T-helper 1 cell (primary cell): Measurements from ENCODE around the gene AK1.
"Not testable (repeated sequence)": the region's sequence is repeated elsewhere in the genome, so short reads cannot be mapped to it uniquely, and the experiment has no call there.

Experiments used
- DNase-seq, 5 donors: peaks; one replicate each; pipeline ENCODE4 v3.0.0-alpha.2; 2012 to 2020

The AK1 gene

DNA sequence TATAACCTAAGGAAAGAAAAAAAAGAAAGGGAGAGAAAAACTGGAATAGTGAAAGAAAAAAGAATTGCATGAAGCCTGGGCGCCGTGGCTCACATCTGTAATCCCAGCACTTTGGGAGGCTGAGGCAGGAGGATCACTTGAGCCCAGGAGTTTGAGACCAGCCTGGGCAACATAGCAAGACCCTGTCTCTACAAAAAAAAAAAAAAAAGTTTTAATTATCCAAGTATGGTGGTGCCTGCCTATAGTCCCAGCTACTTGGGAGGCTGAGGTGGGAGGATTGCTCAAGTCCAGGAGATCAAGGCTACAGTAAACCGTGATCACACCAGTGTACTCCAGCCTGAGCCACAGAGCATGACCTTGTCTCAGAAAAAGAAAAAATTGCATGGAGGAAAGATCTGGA, 4.2 kb upstream of the AK1 start:
- not testable (repeated sequence) for DNase-seq

DNA sequence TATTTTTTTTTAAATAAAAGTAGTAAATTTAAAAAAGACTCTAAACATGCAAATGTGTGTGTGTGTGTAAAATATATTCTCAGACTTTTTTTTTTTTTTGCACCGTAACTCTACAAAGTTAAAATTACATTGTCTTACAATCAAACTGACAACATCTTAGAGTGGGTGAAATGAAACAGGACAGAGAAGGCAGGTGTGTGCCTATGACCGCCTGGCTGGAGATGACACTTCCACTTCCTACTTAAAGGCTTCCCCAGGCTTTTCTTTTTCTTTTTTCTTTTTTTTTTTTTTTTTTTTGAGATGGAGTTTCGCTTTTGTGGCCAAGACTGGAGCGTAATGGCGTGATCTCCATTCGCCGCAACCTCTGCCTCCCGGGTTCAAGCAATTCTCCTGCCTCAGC, 2.7 kb upstream of the AK1 start:
- no peak for DNase-seq

DNA sequence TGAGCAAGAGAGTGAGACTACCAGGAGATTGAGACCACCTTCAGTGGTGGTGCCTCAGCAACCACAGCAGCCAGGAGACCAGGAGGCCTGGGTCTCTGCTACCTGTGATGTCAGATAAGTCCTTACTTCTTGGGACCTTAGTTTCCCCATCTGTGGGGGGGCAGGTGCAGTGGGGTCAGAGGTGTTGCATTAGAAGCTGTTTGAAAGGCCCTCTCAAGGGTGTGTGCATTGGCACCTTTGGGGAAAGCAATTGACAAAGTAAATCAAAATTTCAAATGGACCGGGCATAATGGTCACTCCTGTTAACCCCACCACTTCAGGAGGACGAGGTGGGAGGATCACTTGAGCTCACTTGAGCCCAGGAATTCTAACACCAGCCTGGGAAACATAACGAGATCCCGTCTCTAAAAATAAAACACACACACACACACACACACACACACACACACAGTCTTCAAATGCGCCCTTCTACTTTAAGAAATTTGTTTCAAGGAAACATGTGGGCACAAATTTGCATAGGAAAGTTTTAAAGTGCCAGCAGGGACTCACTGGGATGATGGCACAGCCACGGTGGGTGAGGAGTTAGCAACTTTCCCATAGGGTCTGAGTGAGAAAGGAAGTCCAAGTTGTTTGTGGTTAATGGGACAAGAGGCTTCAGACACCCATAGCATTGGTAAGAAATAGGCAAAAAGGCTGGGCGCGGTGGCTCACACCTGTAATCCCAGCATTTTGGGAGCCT, 1.3 kb upstream of the AK1 start:
- DNase-seq: no peak

DNA sequence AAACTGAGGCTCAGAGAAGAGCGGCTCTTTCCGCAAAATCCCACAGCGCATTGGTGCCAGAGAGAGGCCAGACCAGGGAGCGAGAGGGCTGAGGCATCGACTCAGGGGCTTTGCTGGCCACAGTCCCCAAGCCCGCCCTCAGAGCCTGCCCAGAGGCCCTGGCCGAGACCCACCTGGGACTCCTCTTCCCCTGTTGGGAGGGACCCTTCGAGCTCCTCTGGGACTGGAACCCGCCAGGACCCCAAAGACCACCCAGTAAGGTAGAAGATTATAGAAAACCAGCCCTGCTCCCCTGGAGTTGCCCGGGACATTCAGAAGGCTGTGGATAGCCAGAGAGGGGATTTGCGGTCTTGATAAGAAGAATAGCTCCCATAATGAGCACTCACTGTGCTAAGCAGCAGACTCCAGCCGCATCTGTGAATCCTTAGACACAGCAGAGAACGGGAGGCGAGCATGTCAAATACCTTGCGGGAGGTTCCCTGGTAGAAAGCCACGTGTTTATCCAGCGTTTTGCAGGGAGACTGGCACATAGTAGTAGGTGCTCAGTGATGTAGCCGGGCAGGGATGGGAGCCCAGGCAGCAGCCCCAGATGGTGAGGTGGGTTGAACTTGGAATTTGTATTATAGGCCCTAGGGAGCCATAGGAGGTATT, 651 bp upstream of the AK1 start:
- DNase-seq: no peak

DNA sequence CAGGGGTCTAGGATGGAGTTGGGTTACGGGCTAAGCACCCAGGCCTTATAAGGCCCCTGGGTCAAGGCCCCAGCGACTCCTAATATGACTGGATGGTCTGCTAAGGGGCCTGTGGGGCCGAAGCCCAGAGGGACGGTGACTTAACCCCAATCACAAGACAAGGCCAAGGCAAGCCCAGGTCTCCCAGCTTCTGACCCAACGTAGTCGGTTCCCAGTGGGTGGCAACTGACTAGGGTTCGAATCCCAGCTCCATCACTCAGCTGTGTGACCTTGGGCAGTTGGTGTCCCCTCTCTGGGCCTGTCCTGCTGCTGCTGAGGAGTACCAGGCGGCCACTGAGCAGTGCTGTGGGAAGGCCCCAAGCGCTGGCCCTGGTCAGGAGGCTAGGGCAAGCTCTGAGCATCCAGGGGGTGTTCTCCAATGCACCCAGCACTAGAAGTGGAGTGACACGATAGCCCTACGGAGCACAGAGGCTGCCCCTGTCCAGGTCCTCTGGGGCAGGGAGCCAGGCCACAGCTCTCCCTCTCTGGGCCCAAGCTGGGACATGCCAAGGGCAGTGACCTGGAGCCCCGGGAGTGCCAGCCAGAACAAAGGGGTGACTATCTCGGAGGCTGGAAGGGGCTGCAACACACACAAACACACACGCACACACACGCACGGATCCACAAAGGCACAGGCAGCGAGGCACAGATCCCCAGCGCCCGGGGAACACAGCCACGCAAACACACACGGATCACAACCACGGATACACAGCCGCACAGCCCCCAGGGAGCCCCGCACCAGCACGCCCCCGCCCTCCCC, 512 bp downstream of the AK1 start:
- DNase-seq: no peak

DNA sequence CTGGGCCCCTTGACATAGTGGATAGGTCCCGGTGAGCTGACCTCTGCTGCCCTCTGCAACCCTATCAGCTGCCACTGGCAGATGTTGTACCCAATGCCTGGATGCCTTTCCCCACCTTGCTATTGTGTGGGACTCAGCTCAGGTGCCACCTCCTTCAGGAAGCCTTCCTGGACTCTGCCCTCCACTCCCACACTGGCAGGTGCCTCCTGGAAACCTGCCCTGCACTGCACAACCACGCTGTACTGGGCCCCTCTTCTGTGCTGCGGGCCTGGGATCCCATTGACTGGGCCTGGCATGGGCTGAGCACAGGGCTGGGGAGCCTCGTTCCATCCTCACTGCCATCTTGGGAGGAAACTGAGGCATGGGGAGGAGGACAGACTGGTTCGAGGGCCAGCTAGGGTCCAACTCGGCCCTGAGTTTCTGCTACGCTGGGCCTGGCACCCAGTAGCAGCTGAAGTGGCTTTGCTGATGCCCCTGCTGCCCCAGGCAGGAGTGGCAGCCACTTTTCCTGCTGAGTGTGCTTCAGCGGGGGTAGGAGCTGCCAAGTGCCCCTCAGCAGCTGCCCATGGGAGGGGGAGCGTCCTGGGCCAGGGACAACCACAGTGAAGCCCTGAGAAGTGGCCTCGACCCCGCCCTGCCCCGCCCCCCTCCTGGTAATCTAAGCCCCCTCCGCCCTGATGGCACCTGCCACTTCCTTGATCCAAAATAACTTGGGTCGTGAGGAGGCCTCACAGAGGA, 1.3 kb downstream of the AK1 start:
- no peak for DNase-seq

DNA sequence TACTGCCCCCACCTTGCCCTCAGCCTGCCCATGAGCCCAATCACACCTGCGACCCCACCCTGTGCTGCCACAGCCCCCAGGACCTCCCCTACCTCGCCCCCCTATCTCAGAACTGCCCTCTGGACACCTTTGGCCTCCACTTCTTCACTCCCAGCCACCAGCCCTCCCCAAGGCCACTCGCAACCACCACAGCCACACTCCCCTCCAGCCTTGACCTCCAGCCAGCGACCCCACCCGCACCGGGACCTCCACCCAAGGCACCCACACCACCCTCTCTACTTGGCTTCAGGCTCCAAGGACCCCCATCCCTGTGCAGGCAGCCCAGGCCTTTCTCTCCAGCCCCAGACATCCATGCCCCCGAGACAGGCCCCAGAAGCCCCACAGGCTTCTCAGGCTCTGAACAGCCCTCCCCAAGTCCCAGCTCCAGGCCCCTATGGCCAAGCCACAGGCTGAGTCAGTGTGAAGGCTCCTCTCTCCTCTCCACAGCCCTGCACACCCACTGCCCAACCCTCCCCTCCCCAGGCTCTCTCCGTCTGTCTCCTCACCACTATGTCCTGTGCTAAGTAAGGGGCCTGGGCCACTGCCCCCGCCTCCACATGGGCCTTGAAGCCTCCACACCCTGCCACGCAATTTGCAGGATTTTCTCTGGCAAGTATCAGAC, 2.0 kb downstream of the AK1 start:
- no peak for DNase-seq

DNA sequence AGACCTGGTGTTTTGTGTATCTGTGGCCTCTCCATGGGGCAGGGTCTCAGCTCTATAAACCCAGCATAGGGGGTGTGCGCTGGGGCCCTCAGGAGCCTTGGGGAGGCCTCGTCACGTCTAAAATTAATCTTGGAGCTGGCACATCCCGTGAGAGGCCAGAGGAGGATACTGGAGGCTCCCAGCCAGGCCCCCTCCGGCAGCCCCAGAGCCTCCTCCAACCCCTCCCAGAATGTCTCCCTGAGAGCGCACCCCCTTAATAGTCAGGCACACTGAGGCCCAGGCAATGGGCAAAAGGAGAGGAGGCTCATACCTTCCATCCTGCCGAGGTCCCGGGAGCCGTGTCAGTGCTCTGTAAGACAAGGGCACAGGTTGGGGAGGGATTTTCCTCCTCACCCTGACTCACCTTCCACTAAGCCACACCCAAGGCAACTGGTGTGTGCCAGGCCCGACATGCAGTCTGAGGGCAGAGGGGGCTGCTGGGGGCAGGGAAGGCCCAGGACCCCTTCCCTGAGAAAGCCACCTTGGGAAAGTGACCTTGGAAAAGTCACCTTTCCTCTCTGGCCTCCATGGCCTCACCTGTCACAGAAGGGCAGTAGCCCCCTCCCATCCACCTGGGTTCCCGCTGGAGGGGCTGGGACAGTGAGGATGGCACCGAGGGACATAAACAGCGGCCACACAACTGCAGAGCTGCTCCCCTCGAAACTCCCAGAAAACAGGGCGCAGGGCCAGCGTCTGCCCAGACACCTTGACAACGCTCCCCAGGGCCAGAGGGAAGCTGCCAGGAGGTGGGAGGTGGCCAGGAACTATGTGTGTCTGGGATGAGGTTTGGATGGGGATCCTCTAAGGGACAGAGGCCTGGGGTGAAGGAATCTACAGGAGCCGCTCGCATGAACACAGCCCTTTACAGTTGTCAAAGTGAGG, 2.9 kb downstream of the AK1 start:
- DNase-seq: no peak

DNA sequence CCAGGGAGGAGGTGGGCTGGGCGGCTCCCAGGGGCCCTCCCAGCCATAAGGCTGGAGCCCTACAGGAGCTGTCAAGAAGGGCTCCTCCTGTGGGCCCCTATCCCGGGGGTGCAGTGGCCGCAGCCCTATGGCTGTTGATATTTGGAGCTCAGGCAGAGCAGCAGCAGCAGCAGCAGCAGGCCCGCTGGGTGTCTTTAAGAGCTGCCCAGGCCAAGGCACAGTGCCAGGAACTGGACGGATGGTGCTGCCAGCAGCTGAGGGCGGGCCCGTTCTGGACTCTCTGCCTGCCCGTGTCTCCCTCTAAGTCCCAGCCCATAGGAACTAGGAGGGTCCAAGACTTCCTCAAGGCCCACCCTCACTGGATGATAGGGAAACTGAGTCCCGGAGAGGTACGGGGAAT, 3.6 kb downstream of the AK1 start:
- no peak for DNase-seq

DNA sequence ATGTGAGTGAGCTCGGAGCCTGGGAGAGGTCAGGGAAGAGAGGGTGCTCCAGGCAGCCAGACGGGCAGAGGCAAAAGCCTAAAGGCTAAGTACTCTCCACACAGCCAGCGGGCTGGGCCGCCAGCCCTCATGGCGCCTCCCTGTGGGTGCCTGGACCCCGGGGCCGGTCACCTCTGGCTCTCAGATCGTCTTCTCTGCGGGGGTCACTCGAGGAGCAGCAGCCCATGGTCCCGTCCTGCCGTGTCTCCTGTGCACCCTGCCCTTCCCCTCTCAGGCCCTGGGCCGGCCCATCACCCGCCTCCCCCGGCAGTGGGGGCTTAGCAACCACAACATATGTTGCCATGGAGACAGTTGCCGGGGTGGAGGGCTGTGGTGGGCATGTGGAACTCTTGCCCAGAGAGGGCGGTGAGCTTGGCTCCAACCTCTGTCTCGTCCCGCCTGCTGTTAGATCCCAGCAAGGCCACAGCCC, 4.2 kb downstream of the AK1 start:
- DNase-seq: no peak

DNA sequence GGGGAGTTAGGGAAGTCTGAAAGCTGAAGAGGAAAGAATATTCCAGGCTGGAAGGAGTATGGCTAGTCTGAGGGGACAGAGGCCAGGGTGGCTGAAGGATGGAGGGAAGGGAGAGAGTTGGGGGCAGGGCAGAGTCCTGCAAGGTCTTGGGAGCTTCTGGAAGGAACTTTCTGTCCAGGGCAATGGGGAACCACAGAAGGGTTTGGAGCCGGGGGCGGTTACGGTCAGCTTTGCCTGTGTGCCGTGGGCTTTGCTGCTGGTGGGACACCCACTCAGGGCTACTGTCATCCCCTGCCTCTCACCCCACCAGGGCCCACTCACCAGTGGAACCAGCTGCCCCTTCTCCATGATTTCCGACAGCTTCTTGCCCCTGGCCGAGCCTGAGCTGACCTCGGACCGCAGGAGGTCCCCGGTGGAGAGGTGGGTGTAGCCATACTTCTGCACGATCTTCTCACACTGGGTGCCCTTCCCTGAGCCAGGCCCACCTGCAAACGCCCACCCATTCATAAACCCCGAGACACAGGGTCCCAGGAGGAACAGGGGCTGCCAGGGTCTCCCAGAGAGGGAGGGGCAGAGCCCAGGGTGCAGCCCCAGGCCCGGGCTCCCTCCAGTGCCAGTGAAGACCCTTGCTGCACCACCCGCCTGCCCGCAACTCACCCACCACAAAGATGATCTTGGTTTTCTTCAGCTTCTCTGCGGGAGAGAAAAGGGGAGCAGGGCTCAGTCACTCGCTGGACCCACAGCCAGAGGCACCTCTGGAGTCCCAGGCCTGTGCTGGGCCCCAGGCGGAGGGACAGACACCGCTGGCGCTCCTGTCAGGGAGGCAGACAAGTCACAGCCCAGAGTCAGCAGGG, 4.9 kb downstream of the AK1 start:
- no peak for DNase-seq

DNA sequence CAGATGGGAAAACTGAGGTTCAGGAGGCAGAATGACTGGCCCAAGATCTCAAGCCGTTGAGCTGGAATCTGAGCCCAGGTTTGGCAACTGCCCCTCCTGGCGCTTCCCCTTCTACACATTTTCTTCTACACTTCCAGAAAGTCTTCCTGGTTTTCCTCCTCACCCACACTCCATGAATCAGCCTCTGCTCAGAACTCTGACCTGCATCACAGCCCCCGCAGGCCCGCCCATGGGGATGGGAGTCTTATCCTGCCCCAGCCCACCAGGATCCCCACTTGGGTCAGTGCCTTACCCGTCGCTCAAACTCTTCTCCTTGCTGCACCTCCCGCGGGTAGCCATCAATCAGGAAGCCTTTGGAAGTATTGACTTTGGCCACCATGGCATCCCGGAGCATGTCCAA, 5.9 kb downstream of the AK1 start:
- DNase-seq: no peak

DNA sequence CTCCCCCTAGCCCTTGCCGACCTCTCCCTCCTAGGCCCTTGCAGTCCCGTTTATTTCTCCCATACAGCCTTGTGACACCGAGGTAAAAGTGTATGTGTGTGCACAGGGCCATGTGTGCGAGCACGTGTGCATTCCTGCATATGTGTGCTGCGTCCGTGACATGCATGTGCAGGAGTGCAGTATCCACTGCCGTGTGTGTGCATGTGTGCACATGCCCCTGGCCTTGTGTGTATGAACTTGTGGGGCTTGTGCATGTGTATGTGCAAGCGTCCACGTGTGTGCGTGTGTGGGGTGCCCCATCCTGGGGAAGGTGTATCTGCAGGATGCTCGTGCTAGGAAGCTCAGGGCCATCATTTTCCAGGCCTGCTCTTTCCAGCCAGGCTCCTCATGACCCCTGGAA, 6.6 kb downstream of the AK1 start:
- DNase-seq: no peak

DNA sequence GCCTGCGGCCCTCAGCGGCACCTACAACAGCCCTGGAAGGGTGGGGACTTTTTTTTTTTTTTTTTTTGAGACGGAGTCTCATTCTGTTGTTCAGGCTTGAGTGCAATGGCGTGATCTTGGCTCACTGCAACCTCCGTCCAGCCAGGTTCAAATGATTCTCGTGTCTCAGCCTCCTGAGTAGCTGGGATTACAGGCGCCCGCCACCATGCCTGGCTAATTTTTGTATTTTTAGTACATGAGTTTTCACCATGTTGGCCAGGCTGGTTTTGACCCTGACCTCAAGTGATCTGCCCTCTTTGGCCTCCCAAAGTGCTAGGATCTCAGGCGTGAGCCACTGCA, 7.4 kb downstream of the AK1 start:
- DNase-seq: not testable (repeated sequence)

DNA sequence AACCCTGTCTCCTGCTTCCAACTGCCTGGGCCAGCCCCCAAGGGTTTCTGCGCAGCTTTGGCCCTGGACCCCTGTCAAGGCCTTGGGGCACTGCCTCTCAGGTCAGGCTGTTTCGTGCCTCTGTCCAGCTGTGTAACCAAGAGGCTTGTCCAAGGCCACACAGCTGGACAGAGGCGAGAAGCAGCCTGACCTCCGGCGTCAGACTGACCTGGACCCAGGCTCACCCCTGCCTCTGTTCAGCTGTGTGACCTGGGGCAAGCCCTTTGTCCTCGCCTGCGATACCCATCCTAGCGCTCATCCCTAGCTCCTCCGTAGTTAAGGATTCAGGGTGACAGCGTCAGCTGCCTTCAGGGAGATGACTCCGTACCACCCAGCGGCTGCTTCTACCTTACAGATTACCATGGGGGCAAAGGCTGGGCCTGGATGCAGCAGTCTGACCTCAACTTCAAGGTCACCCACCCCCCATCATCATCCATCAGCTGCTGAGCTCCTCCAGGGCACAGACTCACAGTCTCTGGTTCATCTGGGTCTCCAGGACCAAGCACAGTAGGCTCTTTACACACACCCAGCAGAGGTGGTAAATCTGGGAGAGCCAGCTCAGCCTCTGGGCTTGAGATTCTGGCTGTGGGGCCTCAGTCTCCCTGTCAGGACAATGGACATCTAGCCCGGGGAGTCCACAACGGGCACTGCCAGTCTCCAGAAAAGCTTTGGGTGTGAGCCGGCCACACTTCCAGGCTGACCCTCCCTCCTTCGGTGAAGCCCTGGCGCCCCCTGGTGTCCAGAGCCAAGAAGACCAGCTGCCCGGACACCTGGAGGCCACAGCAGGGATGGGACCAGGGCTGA, 7.9 kb downstream of the AK1 start:
- peak; percentile 60 to 73 (median 67) for DNase-seq

DNA sequence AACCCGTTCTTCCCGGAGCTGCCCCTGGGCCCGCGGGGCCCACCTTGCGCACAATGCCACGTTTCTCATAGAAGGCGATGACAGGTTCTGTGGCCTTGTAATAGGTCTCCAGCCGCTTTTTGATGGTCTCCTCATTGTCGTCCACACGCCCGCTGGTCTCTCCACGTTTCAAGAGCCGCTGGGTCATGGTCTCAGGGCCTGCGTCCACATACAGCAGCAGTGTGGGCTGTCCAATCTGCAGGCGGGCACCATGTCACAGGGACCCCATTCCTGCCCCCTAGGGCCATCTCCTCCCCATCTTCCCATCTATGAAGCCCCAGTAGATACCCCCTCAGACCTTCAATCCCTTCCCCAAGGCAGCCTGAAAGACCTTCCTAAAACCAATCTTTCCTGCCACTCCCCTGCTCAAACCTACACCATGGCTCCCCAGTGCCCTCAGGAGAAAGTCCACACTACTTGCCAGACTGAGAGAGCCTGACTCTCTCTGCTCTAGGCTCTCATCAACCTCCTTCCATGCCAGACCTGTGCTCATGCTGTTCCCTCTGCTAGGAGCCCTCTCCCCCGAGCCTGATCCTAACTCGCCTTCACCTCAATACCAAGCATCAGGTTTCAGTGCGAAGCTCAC, 9.1 kb downstream of the AK1 start:
- no peak for DNase-seq

DNA sequence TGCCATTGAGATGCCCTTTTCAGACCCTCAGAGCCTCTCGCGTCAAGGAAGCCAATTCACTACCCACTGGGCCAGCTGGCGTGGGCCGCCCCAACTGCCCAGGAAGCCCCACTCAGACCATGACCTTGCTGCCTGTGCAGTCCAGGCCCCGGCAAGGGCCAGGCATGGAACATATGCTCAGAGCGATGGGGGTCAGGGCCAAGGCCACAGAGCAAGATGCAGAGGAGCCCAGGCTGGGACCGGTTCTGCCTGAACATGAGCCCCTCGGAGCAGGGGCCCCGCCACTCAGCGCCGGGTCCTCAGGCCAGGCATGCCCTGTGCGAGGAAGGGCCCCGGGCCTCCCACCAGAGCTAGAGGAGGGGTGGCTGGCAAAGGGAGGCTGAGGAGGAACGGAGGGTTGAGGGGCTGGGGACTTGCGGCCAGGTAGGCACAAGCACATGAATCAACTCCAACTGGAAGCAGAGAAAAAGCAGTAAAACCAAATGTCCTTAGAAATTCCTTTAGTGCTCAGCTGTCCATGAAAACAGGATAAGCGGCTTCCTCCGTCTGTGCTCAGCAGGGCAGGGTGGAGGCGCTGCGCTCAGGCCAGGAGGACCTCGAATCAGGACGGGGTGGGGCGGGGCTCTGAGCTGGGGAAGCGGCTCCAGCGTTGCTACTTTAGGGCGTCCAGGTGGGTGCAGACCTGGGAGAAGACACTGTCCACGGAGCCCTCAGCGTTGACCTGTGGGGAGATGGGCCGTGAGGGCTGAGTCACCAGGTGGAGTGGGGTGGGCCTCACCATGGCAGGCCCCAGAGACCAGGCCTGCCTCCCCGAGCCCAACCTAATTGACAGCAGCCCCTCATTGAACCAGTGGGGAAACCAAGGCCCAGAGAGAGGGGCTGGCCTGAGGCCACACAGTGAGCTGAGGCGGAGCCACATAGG, 9.9 kb downstream of the AK1 start:
- no peak for DNase-seq

DNA sequence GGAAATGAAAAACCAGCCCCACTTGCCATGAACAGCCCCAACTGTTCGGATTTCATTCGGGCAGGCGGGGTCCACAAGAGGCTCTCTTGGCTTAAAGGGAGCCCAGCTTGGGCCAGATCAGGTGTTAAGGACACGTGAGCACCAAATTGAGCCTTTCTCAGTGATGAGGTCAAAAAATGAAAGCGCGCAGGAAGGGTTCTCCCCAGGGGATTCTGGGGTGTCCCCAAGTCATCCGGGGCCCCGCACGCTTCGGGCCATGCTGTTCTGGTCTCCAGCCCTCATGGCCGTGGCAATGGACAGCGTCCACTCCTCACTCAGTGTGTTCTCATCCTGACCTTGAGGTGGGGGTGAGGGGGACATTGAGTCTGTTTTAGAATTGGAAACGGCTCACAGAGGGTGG, 10.9 kb downstream of the AK1 start:
- no peak for DNase-seq
